Measurements from ENCODE around the gene DIO1. TPM values are rescaled to one million over a fixed set of nuclear protein-coding genes. Genes with fewer than 3 reads are reported as not detected.
"Not testable (repeated sequence)": the region's sequence is repeated elsewhere in the genome, so short reads cannot be mapped to it uniquely, and the experiment has no call there.

Gene DIO1
- total RNA-seq, 2 donors from 2014 or later: not detected

- H3K4me3 Mint-ChIP-seq; H3K9me3 ChIP-seq (ENCODE audit: control insufficient read depth, low read length, poor library complexity, severe bottlenecking); ATAC-seq; DNase-seq; H3K4me1 Mint-ChIP-seq; H3K27me3 Mint-ChIP-seq; H3K27ac Mint-ChIP-seq; H3K36me3 Mint-ChIP-seq (ENCODE audit: low read depth): not testable (repeated sequence)
These were observed 12.1 kb upstream of the DIO1 start for GRCh38 chr1:53881853-53882252.

- H3K9me3 ChIP-seq (ENCODE audit: control insufficient read depth, low read length, poor library complexity, severe bottlenecking); ATAC-seq; H3K27me3 Mint-ChIP-seq; DNase-seq; H3K27ac Mint-ChIP-seq; H3K4me3 Mint-ChIP-seq; H3K36me3 Mint-ChIP-seq (ENCODE audit: low read depth): not testable (repeated sequence)
- peaks cover 19% of the 10 kb centered on the region for H3K4me1 Mint-ChIP-seq
These were observed 10.4 kb upstream of the DIO1 start for GRCh38 chr1:53883600-53883999.

- Mint-ChIP-seq H3K27me3 (no peaks in the 10 kb centered on the region), H3K4me3 (peak overlapping the region; percentile 97), H3K27ac (peak overlapping the region; percentile 95), H3K4me1 (peaks cover 33% of the 10 kb centered on the region), H3K36me3 (ENCODE audit: low read depth) (peaks cover 2% of the 10 kb centered on the region)
- ATAC-seq: no peak
- no peaks in the 10 kb centered on the region for H3K9me3 ChIP-seq (ENCODE audit: control insufficient read depth, low read length, poor library complexity, severe bottlenecking)
- DNase-seq: no peak
These were observed 5.3 kb upstream of the DIO1 start for GRCh38 chr1:53888681-53889080.

GRCh38 chr1:53889304-53890298 is 4.4 kb upstream of the DIO1 start, which contains the start of gene YIPF1:
Gene YIPF1, minus strand, starts transcription at chr1:53889797. Its CDS starts 860 bp downstream, at chr1:53888937.
- DNase-seq (peak; percentile 62 to 80 (median 74)), ATAC-seq (peak; percentile 99)
- Mint-ChIP-seq H3K4me1 (peaks cover 33% of the 10 kb centered on the region), H3K4me3 (peak within 1 kb of the TSS; percentile 97), H3K27me3 (peaks cover 2% of the 10 kb centered on the region), H3K36me3 (ENCODE audit: low read depth) (peaks cover 2% of the 10 kb centered on the region), H3K27ac (peak within 1 kb of the TSS; percentile 95)
- H3K9me3 ChIP-seq (ENCODE audit: control insufficient read depth, low read length, poor library complexity, severe bottlenecking): no peaks in the 10 kb centered on the region

- Mint-ChIP-seq H3K36me3 (ENCODE audit: low read depth) (peaks cover 4% of the 10 kb centered on the region), H3K27ac (peak overlapping the region; percentile 95), H3K27me3 (peaks cover 11% of the 10 kb centered on the region), H3K4me3 (peak overlapping the region; percentile 97), H3K4me1 (peaks cover 34% of the 10 kb centered on the region)
- ATAC-seq: no peak
- no peak for DNase-seq
- no peaks in the 10 kb centered on the region for H3K9me3 ChIP-seq (ENCODE audit: control insufficient read depth, low read length, poor library complexity, severe bottlenecking)
These were observed 3.5 kb upstream of the DIO1 start for GRCh38 chr1:53890522-53890941.

- H3K27me3 Mint-ChIP-seq: peaks cover 13% of the 10 kb centered on the region
- H3K4me1 Mint-ChIP-seq: peaks cover 36% of the 10 kb centered on the region
- H3K9me3 ChIP-seq (ENCODE audit: control insufficient read depth, low read length, poor library complexity, severe bottlenecking): no peaks in the 10 kb centered on the region
- no peak for ATAC-seq
- DNase-seq: no peak
- H3K27ac Mint-ChIP-seq: peak overlapping the region; percentile 95
- H3K36me3 Mint-ChIP-seq (ENCODE audit: low read depth): peaks cover 5% of the 10 kb centered on the region
- H3K4me3 Mint-ChIP-seq: peak overlapping the region; percentile 97
These were observed 3.0 kb upstream of the DIO1 start for GRCh38 chr1:53891018-53891417.

GRCh38 chr1:53891678-53892077 is 2.3 kb upstream of the DIO1 start:
- no peak for DNase-seq
- peaks cover 13% of the 10 kb centered on the region for H3K27me3 Mint-ChIP-seq
- H3K4me3 Mint-ChIP-seq: no peak overlapping the region
- peaks cover 5% of the 10 kb centered on the region for H3K36me3 Mint-ChIP-seq (ENCODE audit: low read depth)
- no peaks in the 10 kb centered on the region for H3K9me3 ChIP-seq (ENCODE audit: control insufficient read depth, low read length, poor library complexity, severe bottlenecking)
- H3K27ac Mint-ChIP-seq: no peak overlapping the region
- H3K4me1 Mint-ChIP-seq: peaks cover 33% of the 10 kb centered on the region
- no peak for ATAC-seq

- H3K4me3 Mint-ChIP-seq: no peak overlapping the region
- ATAC-seq (no peak), DNase-seq (no peak)
- peaks cover 13% of the 10 kb centered on the region for H3K27me3 Mint-ChIP-seq
- H3K4me1 Mint-ChIP-seq: peaks cover 28% of the 10 kb centered on the region
- H3K27ac Mint-ChIP-seq: no peak overlapping the region
- peaks cover 3% of the 10 kb centered on the region for H3K36me3 Mint-ChIP-seq (ENCODE audit: low read depth)
- H3K9me3 ChIP-seq (ENCODE audit: control insufficient read depth, low read length, poor library complexity, severe bottlenecking): no peaks in the 10 kb centered on the region
These were observed 1.1 kb upstream of the DIO1 start for GRCh38 chr1:53892911-53893310.

- H3K4me1 Mint-ChIP-seq: peaks cover 15% of the 10 kb centered on the region
- H3K36me3 Mint-ChIP-seq (ENCODE audit: low read depth): peaks cover 3% of the 10 kb centered on the region
- H3K27ac Mint-ChIP-seq: no peak overlapping the region
- no peak overlapping the region for H3K4me3 Mint-ChIP-seq
- H3K9me3 ChIP-seq (ENCODE audit: control insufficient read depth, low read length, poor library complexity, severe bottlenecking): no peaks in the 10 kb centered on the region
- no peak for DNase-seq
- H3K27me3 Mint-ChIP-seq: peaks cover 13% of the 10 kb centered on the region
- no peak for ATAC-seq
These were observed 657 bp downstream of the DIO1 start for GRCh38 chr1:53894644-53895043.

- Mint-ChIP-seq H3K27ac (no peak overlapping the region), H3K36me3 (ENCODE audit: low read depth) (peaks cover 3% of the 10 kb centered on the region), H3K4me1 (peaks cover 10% of the 10 kb centered on the region)
These were observed 1.4 kb downstream of the DIO1 start for GRCh38 chr1:53895421-53895820.

GRCh38 chr1:53896635-53897229 is 2.7 kb downstream of the DIO1 start:
- no peak for DNase-seq
- Mint-ChIP-seq H3K27ac (no peak overlapping the region), H3K4me3 (no peak overlapping the region), H3K27me3 (peaks cover 13% of the 10 kb centered on the region), H3K36me3 (ENCODE audit: low read depth) (peaks cover 3% of the 10 kb centered on the region), H3K4me1 (peaks cover 9% of the 10 kb centered on the region)
- H3K9me3 ChIP-seq (ENCODE audit: control insufficient read depth, low read length, poor library complexity, severe bottlenecking): no peaks in the 10 kb centered on the region
- ATAC-seq: no peak

More at GRCh38 chr1:53895421-53895820, 1.4 kb downstream of the DIO1 start:
- no peaks in the 10 kb centered on the region for H3K9me3 ChIP-seq (ENCODE audit: control insufficient read depth, low read length, poor library complexity, severe bottlenecking)
- peaks cover 13% of the 10 kb centered on the region for H3K27me3 Mint-ChIP-seq
- ATAC-seq: no peak
- H3K4me3 Mint-ChIP-seq: no peak overlapping the region
- DNase-seq: no peak

- ATAC-seq: no peak
- Mint-ChIP-seq H3K4me3 (no peak overlapping the region), H3K27ac (no peak overlapping the region), H3K4me1 (peaks cover 8% of the 10 kb centered on the region), H3K36me3 (ENCODE audit: low read depth) (peaks cover 3% of the 10 kb centered on the region), H3K27me3 (peaks cover 13% of the 10 kb centered on the region)
- no peaks in the 10 kb centered on the region for H3K9me3 ChIP-seq (ENCODE audit: control insufficient read depth, low read length, poor library complexity, severe bottlenecking)
- no peak for DNase-seq
These were observed 5.2 kb downstream of the DIO1 start for GRCh38 chr1:53899206-53899628.

GRCh38 chr1:53899708-53900107 is 5.7 kb downstream of the DIO1 start:
- DNase-seq (no peak), ATAC-seq (no peak)
- Mint-ChIP-seq H3K4me3 (no peak overlapping the region), H3K4me1 (peaks cover 8% of the 10 kb centered on the region), H3K27ac (no peak overlapping the region), H3K36me3 (ENCODE audit: low read depth) (peaks cover 3% of the 10 kb centered on the region), H3K27me3 (peaks cover 10% of the 10 kb centered on the region)
- no peaks in the 10 kb centered on the region for H3K9me3 ChIP-seq (ENCODE audit: control insufficient read depth, low read length, poor library complexity, severe bottlenecking)

All from T-helper 17 cell (primary cell).